C4-2B (cell line): Measurements from ENCODE around the gene RSRC1.

Experiments used
- ZFX ChIP-seq: fragments of 450-650 bp; IDR thresholded peaks from 2 replicates; pipeline ENCODE4 v1.6.1; 2017
- TF ChIP-seq, protein P1 (sequence below): fragments of 450-650 bp; conservative IDR thresholded peaks from 2 replicates; pipeline ENCODE4 v1.5.1; 2017; ENCODE audit warnings: mild to moderate bottlenecking

DNA sequence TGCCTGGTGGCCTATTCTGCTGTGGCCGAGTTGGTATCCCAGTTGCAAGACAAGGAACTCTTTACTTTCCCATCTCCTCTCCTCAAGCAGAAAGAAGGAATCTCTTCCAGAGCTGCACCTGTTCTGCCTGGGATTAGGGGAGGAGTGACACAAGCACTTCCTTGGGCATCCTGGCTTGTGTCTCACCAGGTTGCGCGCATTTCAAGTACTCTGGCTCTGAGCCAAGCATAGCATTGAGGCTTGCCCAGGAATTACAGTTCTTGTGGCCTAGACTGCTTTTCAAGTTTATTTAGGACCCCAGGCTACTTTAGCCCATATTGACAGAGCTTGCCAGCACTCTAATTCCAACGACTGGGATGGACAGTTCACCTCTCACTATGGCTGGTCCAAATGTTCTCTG is 150.5 kb downstream of the RSRC1 start:
- TF ChIP-seq, protein P1, sequence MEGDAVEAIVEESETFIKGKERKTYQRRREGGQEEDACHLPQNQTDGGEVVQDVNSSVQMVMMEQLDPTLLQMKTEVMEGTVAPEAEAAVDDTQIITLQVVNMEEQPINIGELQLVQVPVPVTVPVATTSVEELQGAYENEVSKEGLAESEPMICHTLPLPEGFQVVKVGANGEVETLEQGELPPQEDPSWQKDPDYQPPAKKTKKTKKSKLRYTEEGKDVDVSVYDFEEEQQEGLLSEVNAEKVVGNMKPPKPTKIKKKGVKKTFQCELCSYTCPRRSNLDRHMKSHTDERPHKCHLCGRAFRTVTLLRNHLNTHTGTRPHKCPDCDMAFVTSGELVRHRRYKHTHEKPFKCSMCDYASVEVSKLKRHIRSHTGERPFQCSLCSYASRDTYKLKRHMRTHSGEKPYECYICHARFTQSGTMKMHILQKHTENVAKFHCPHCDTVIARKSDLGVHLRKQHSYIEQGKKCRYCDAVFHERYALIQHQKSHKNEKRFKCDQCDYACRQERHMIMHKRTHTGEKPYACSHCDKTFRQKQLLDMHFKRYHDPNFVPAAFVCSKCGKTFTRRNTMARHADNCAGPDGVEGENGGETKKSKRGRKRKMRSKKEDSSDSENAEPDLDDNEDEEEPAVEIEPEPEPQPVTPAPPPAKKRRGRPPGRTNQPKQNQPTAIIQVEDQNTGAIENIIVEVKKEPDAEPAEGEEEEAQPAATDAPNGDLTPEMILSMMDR: no peak
- TF ChIP-seq ZFX: no peak
